WTC11 (cell line): Measurements from ENCODE around the gene HPCAL1. TPM values are rescaled to one million over a fixed set of nuclear protein-coding genes. Genes with fewer than 3 reads are reported as not detected.
A peak's percentile ranks its signal among the peaks of the same experiment; 100 is the strongest.

Experiments
- ATAC-seq: fragments of 200-7000 bp; cut with Tn5 transposase; 2 replicates; pipeline ENCODE4 v1.10.0; 2021; ENCODE audit warnings: mild to moderate bottlenecking, moderate library complexity
- CTCF ChIA-PET: fragments of 300-600 bp; sonication (Branson Sonifier 250); formaldehyde crosslinking; loops from one replicate; lab custom pipeline; 2021; ENCODE audit warnings: antibody characterized with exemption; lab: Charles Lee
- POLR2A ChIA-PET: fragments of 350-600 bp; sonication (Branson Sonifier 250); formaldehyde crosslinking; loops from one replicate; lab custom pipeline; 2021; ENCODE audit warnings: antibody characterized with exemption; lab: Charles Lee
- DNase-seq: peaks from one replicate; pipeline ENCODE4 v3.0.0; 2021; ENCODE audit warnings: low spot score
- H3K27ac Mint-ChIP-seq: 2 replicates; pipeline ENCODE4 v1.8.0; 2021; ENCODE audit warnings: mixed read lengths
- H3K27me3 Mint-ChIP-seq: 2 replicates; pipeline ENCODE4 v1.8.0; 2021; ENCODE audit warnings: low read depth, mild to moderate bottlenecking, moderate library complexity, mixed read lengths
- H3K36me3 Mint-ChIP-seq: 2 replicates; pipeline ENCODE4 v1.8.0; 2021; ENCODE audit warnings: mixed read lengths
- H3K4me1 Mint-ChIP-seq: 2 replicates; pipeline ENCODE4 v1.8.0; 2022; ENCODE audit warnings: mixed read lengths
- H3K4me3 Mint-ChIP-seq: 2 replicates; pipeline ENCODE4 v1.8.0; 2021; ENCODE audit warnings: mild to moderate bottlenecking, moderate library complexity, mixed read lengths
- H3K9me3 Mint-ChIP-seq: 2 replicates; pipeline ENCODE4 v1.8.0; 2021; ENCODE audit warnings: mixed read lengths
- CREB1 ChIP-seq: sonication (generic); formaldehyde crosslinking; IDR thresholded peaks from 2 replicates; pipeline ENCODE4 v1.8.0; 2023; ENCODE audit warnings: mild to moderate bottlenecking, missing genetic modification reagents
- EMX1 ChIP-seq: fragments of 250-450 bp; sonication (Bioruptor Pico); IDR thresholded peaks from 2 replicates; pipeline ENCODE4 v1.8.0; 2021; ENCODE audit warnings: mild to moderate bottlenecking
- ETV6 ChIP-seq: sonication (generic); formaldehyde crosslinking; IDR thresholded peaks from 2 replicates; pipeline ENCODE4 v1.8.1; 2022; ENCODE audit warnings: mild to moderate bottlenecking, missing genetic modification reagents
- NFATC4 ChIP-seq: fragments of 250-450 bp; sonication (Bioruptor Pico); IDR thresholded peaks from 2 replicates; pipeline ENCODE4 v1.9.0; 2021; ENCODE audit warnings: mild to moderate bottlenecking
- OVOL2 ChIP-seq: fragments of 250-450 bp; sonication (Bioruptor Pico); IDR thresholded peaks from 2 replicates; pipeline ENCODE4 v1.9.0; 2021; ENCODE audit warnings: mild to moderate bottlenecking, borderline replicate concordance
- RORB ChIP-seq: fragments of 250-450 bp; sonication (Bioruptor Pico); IDR thresholded peaks from 2 replicates; pipeline ENCODE4 v1.9.0; 2021; ENCODE audit warnings: mild to moderate bottlenecking
- SMAD3 ChIP-seq: sonication (generic); formaldehyde crosslinking; IDR thresholded peaks from 2 replicates; pipeline ENCODE4 v1.8.0; 2022; ENCODE audit warnings: missing genetic modification reagents, mild to moderate bottlenecking, borderline replicate concordance
- SOX15 ChIP-seq: fragments of 250-450 bp; sonication (Bioruptor Pico); IDR thresholded peaks from 2 replicates; pipeline ENCODE4 v1.9.0; 2021; ENCODE audit warnings: mild to moderate bottlenecking
- TP53 ChIP-seq: sonication (generic); formaldehyde crosslinking; IDR thresholded peaks from 2 replicates; pipeline ENCODE4 v1.8.1; 2023; ENCODE audit warnings: mild to moderate bottlenecking, missing genetic modification reagents
- ZBTB21 ChIP-seq: sonication (generic); formaldehyde crosslinking; IDR thresholded peaks from 2 replicates; pipeline ENCODE4 v1.8.1; 2023; ENCODE audit warnings: mild to moderate bottlenecking, missing genetic modification reagents, borderline replicate concordance
- ZNF121 ChIP-seq: sonication (generic); formaldehyde crosslinking; IDR thresholded peaks from 2 replicates; pipeline ENCODE4 v1.8.0; 2023; ENCODE audit warnings: missing genetic modification reagents
- ZNF263 ChIP-seq: sonication (generic); formaldehyde crosslinking; IDR thresholded peaks from 2 replicates; pipeline ENCODE4 v1.8.1; 2022; ENCODE audit warnings: low read depth, mild to moderate bottlenecking, moderate library complexity, missing genetic modification reagents
- ZNF671 ChIP-seq: fragments of 250-450 bp; sonication (Bioruptor Pico); IDR thresholded peaks from 2 replicates; pipeline ENCODE4 v1.8.0; 2021; ENCODE audit warnings: mild to moderate bottlenecking
- total RNA-seq: library from RNA; stranded (reverse); gene quantifications from 3 replicates; pipeline ENCODE4 v1.2.3, GENCODE V29; 2021
- TF ChIP-seq, protein P1 (sequence below): sonication (generic); formaldehyde crosslinking; IDR thresholded peaks from 2 replicates; pipeline ENCODE4 v1.8.1; 2023; ENCODE audit warnings: mild to moderate bottlenecking, missing genetic modification reagents
- TF ChIP-seq, protein P2 (sequence below): sonication (generic); formaldehyde crosslinking; IDR thresholded peaks from 2 replicates; pipeline ENCODE4 v1.8.1; 2022; ENCODE audit warnings: low read depth, mild to moderate bottlenecking, moderate library complexity, missing genetic modification reagents, borderline replicate concordance
- TF ChIP-seq, protein P3 (sequence below): sonication (generic); formaldehyde crosslinking; IDR thresholded peaks from 2 replicates; pipeline ENCODE4 v1.8.1; 2022; ENCODE audit warnings: missing genetic modification reagents, borderline replicate concordance
- TF ChIP-seq, protein P4 (sequence below): fragments of 250-450 bp; sonication (Bioruptor Pico); IDR thresholded peaks from 2 replicates; pipeline ENCODE4 v1.9.0; 2021; ENCODE audit warnings: mild to moderate bottlenecking
- TF ChIP-seq, protein P5 (sequence below): sonication (generic); formaldehyde crosslinking; IDR thresholded peaks from 2 replicates; pipeline ENCODE4 v1.8.0; 2023; ENCODE audit warnings: missing genetic modification reagents, mild to moderate bottlenecking, borderline replicate concordance
- TF ChIP-seq, protein P6 (sequence below): sonication (generic); formaldehyde crosslinking; IDR thresholded peaks from 2 replicates; pipeline ENCODE4 v1.8.1; 2023; ENCODE audit warnings: mild to moderate bottlenecking, missing genetic modification reagents, moderate library complexity
- TF ChIP-seq, protein P7 (sequence below): fragments of 250-450 bp; sonication (Bioruptor Pico); conservative IDR thresholded peaks from 2 replicates; pipeline ENCODE4 v1.9.0; 2021; ENCODE audit warnings: mild to moderate bottlenecking
- TF ChIP-seq, protein P8 (sequence below): fragments of 250-450 bp; sonication (Bioruptor Pico); IDR thresholded peaks from 2 replicates; pipeline ENCODE4 v1.8.0; 2021; ENCODE audit warnings: mild to moderate bottlenecking

Gene HPCAL1
- total RNA-seq, 1 experiment from 2014 or later = 11.8 TPM

DNA sequence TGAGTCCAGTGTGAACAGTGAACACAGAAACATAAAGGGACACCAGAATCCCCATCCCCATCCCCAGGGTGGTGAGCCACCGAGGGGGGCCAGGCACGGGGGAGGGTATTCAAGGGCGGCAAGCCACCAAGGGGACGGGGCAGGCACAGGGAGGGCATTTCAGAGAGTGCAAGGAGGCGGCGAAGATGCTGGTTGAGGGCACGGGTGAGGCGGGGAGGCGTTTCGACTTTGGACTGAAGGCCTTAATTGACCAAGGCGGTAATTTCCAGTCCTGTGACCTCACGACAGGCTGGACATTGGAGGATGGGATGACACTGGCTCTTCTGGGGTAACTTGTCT lies 75.0 kb downstream of the HPCAL1 start (continued):
- TF ChIP-seq, protein P1, sequence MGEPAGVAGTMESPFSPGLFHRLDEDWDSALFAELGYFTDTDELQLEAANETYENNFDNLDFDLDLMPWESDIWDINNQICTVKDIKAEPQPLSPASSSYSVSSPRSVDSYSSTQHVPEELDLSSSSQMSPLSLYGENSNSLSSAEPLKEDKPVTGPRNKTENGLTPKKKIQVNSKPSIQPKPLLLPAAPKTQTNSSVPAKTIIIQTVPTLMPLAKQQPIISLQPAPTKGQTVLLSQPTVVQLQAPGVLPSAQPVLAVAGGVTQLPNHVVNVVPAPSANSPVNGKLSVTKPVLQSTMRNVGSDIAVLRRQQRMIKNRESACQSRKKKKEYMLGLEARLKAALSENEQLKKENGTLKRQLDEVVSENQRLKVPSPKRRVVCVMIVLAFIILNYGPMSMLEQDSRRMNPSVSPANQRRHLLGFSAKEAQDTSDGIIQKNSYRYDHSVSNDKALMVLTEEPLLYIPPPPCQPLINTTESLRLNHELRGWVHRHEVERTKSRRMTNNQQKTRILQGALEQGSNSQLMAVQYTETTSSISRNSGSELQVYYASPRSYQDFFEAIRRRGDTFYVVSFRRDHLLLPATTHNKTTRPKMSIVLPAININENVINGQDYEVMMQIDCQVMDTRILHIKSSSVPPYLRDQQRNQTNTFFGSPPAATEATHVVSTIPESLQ (CRISPR knock-in tag) = no peak
- TF ChIP-seq, all 79 proteins: peak for 0

DNA sequence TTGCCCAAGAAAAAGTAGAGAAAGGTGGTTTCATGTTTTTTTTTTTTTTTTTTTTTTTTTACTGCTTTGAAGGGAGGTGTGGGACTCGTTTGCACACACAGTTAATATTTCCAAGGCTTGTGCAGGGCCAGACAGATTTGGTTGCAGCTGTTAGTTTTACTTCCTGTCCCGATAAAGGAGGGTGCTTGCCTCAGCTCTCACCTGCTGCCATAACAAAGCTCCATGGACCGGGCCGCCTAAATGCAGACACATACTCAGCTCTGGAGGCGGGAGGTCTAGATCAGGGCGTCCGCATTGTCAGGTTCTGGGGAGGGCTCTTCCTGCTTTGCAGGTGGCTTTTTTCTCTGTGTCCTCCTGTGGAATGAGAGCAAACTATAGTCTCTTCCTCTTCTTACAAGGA lies 75.5 kb downstream of the HPCAL1 start:
- no peak overlapping the region for H3K4me3 Mint-ChIP-seq
- no peaks in the 10 kb centered on the region for H3K36me3 Mint-ChIP-seq
- H3K27ac Mint-ChIP-seq = no peak overlapping the region
- no peaks in the 10 kb centered on the region for H3K27me3 Mint-ChIP-seq
- H3K4me1 Mint-ChIP-seq = peaks cover 60% of the 10 kb centered on the region
- TF ChIP-seq, protein P2, sequence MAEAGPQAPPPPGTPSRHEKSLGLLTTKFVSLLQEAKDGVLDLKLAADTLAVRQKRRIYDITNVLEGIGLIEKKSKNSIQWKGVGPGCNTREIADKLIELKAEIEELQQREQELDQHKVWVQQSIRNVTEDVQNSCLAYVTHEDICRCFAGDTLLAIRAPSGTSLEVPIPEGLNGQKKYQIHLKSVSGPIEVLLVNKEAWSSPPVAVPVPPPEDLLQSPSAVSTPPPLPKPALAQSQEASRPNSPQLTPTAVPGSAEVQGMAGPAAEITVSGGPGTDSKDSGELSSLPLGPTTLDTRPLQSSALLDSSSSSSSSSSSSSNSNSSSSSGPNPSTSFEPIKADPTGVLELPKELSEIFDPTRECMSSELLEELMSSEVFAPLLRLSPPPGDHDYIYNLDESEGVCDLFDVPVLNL (CRISPR knock-in tag) = no peak
- TF ChIP-seq, protein P3, sequence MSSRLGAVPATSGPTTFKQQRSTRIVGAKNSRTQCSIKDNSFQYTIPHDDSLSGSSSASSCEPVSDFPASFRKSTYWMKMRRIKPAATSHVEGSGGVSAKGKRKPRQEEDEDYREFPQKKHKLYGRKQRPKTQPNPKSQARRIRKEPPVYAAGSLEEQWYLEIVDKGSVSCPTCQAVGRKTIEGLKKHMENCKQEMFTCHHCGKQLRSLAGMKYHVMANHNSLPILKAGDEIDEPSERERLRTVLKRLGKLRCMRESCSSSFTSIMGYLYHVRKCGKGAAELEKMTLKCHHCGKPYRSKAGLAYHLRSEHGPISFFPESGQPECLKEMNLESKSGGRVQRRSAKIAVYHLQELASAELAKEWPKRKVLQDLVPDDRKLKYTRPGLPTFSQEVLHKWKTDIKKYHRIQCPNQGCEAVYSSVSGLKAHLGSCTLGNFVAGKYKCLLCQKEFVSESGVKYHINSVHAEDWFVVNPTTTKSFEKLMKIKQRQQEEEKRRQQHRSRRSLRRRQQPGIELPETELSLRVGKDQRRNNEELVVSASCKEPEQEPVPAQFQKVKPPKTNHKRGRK (CRISPR knock-in tag) = no peak
- TF ChIP-seq SOX15 (no peak), CREB1 (no peak), ETV6 (CRISPR knock-in tag) (no peak), SMAD3 (CRISPR knock-in tag) (no peak), NFATC4 (CRISPR knock-in tag) (no peak), ZBTB21 (no peak), ZNF121 (no peak), TP53 (CRISPR knock-in tag) (no peak), OVOL2 (CRISPR knock-in tag) (no peak), RORB (CRISPR knock-in tag) (no peak), ZNF671 (CRISPR knock-in tag) (no peak), EMX1 (CRISPR knock-in tag) (no peak), ZNF263 (CRISPR knock-in tag) (no peak)
- TF ChIP-seq, protein P4, sequence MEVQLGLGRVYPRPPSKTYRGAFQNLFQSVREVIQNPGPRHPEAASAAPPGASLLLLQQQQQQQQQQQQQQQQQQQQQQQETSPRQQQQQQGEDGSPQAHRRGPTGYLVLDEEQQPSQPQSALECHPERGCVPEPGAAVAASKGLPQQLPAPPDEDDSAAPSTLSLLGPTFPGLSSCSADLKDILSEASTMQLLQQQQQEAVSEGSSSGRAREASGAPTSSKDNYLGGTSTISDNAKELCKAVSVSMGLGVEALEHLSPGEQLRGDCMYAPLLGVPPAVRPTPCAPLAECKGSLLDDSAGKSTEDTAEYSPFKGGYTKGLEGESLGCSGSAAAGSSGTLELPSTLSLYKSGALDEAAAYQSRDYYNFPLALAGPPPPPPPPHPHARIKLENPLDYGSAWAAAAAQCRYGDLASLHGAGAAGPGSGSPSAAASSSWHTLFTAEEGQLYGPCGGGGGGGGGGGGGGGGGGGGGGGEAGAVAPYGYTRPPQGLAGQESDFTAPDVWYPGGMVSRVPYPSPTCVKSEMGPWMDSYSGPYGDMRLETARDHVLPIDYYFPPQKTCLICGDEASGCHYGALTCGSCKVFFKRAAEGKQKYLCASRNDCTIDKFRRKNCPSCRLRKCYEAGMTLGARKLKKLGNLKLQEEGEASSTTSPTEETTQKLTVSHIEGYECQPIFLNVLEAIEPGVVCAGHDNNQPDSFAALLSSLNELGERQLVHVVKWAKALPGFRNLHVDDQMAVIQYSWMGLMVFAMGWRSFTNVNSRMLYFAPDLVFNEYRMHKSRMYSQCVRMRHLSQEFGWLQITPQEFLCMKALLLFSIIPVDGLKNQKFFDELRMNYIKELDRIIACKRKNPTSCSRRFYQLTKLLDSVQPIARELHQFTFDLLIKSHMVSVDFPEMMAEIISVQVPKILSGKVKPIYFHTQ (CRISPR knock-in tag) = no peak
- TF ChIP-seq, protein P5, sequence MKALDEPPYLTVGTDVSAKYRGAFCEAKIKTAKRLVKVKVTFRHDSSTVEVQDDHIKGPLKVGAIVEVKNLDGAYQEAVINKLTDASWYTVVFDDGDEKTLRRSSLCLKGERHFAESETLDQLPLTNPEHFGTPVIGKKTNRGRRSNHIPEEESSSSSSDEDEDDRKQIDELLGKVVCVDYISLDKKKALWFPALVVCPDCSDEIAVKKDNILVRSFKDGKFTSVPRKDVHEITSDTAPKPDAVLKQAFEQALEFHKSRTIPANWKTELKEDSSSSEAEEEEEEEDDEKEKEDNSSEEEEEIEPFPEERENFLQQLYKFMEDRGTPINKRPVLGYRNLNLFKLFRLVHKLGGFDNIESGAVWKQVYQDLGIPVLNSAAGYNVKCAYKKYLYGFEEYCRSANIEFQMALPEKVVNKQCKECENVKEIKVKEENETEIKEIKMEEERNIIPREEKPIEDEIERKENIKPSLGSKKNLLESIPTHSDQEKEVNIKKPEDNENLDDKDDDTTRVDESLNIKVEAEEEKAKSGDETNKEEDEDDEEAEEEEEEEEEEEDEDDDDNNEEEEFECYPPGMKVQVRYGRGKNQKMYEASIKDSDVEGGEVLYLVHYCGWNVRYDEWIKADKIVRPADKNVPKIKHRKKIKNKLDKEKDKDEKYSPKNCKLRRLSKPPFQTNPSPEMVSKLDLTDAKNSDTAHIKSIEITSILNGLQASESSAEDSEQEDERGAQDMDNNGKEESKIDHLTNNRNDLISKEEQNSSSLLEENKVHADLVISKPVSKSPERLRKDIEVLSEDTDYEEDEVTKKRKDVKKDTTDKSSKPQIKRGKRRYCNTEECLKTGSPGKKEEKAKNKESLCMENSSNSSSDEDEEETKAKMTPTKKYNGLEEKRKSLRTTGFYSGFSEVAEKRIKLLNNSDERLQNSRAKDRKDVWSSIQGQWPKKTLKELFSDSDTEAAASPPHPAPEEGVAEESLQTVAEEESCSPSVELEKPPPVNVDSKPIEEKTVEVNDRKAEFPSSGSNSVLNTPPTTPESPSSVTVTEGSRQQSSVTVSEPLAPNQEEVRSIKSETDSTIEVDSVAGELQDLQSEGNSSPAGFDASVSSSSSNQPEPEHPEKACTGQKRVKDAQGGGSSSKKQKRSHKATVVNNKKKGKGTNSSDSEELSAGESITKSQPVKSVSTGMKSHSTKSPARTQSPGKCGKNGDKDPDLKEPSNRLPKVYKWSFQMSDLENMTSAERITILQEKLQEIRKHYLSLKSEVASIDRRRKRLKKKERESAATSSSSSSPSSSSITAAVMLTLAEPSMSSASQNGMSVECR = no peak
- TF ChIP-seq, protein P6, sequence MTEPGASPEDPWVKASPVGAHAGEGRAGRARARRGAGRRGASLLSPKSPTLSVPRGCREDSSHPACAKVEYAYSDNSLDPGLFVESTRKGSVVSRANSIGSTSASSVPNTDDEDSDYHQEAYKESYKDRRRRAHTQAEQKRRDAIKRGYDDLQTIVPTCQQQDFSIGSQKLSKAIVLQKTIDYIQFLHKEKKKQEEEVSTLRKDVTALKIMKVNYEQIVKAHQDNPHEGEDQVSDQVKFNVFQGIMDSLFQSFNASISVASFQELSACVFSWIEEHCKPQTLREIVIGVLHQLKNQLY (CRISPR knock-in tag) = no peak
- TF ChIP-seq, protein P7, sequence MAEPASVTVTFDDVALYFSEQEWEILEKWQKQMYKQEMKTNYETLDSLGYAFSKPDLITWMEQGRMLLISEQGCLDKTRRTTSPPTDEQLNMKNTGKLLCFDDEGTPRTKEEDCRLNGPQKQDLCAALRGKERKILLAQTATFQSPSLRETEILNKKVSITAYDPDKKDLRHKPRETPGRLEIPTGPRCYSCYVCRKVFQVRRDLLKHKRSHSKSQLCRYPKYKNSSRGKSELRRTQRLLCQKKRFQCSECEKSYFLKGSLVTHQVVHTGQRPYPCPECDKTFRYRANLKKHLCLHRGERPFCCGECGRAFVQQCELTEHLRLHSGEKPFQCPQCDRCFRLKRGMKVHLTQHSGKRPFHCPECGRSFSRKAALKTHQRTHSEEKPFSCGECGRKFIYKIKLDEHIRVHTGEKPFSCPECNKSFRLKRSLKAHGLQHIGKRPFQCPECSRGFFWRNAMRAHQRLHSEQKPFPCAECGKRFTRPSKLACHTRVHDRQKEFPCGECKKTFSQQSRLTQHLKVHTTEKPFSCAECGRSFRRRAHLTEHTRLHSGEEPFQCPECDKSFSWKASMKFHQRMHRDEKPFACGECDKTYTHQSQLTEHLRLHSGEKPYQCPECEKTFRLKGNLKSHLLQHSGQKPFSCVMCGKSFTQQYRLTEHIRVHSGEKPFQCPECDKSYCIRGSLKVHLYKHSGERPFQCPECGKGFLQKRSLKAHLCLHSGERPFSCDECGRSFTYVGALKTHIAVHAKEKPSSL (CRISPR knock-in tag) = no peak
- TF ChIP-seq, protein P8, sequence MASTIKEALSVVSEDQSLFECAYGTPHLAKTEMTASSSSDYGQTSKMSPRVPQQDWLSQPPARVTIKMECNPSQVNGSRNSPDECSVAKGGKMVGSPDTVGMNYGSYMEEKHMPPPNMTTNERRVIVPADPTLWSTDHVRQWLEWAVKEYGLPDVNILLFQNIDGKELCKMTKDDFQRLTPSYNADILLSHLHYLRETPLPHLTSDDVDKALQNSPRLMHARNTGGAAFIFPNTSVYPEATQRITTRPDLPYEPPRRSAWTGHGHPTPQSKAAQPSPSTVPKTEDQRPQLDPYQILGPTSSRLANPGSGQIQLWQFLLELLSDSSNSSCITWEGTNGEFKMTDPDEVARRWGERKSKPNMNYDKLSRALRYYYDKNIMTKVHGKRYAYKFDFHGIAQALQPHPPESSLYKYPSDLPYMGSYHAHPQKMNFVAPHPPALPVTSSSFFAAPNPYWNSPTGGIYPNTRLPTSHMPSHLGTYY (CRISPR knock-in tag) = no peak
- DNase-seq = no peak
- ATAC-seq = peak; percentile 26; the same call in 1 of the 2 replicates
- POLR2A ChIA-PET = interaction anchor here (0.6 to 1.2 kb wide), 3 partner anchors 15 to 327 kb away, joined by 3 to 4 read pairs (median 4); no protein-coding TSS in a partner anchor
- CTCF ChIA-PET = interaction anchor here (0.6 to 1.3 kb wide), 4 partner anchors 14 to 110 kb away, joined by 3 to 9 read pairs (median 4); no protein-coding TSS in a partner anchor
- H3K9me3 Mint-ChIP-seq = no peaks in the 10 kb centered on the region
